ENCODE measurements around the gene APEX1.

DNA sequence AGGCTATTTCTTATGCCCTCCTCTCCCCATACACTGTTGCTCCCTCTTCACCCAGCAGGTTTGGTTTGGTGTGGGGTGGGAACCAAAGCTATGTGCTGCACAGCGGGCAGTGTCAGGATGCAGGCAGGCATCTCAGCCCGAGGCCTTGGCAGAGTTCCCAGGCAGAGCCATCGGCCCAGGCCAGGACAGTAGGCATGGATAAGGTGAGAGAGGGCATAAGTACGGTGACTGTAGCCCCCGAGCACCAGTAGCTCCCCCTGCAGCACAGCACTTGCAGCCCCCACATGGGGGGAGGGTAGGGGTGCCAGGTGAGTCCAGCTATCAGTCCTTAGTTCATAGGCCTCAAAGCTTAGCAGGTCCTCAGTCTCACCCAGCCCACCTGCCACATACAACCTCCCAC lies 26.2 kb upstream of the APEX1 start:
- TF ChIP-seq, protein P1, sequence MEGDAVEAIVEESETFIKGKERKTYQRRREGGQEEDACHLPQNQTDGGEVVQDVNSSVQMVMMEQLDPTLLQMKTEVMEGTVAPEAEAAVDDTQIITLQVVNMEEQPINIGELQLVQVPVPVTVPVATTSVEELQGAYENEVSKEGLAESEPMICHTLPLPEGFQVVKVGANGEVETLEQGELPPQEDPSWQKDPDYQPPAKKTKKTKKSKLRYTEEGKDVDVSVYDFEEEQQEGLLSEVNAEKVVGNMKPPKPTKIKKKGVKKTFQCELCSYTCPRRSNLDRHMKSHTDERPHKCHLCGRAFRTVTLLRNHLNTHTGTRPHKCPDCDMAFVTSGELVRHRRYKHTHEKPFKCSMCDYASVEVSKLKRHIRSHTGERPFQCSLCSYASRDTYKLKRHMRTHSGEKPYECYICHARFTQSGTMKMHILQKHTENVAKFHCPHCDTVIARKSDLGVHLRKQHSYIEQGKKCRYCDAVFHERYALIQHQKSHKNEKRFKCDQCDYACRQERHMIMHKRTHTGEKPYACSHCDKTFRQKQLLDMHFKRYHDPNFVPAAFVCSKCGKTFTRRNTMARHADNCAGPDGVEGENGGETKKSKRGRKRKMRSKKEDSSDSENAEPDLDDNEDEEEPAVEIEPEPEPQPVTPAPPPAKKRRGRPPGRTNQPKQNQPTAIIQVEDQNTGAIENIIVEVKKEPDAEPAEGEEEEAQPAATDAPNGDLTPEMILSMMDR (IDR thresholded peaks at IDR 0.05) = no peak
- no peak for TF ChIP-seq POLR2A (IDR thresholded peaks at IDR 0.05)
